Right atrium auricular region (tissue), 2 donors: ENCODE data around the gene ACSS2. TPM values are rescaled to one million over a fixed set of nuclear protein-coding genes. Genes with fewer than 3 reads are reported as not detected.

Experiments
- DNase-seq: peaks from one replicate; pipeline ENCODE4 v3.0.0-alpha.2; 2019; ENCODE audit warnings: low spot score
- H3K27ac ChIP-seq, 2 donors: fragments of 200-600 bp; sonication (generic); 1 replicate in 1 of 2; 2 replicates in 1 of 2; pipeline ENCODE4 v1.5.1; 2016 to 2019
- H3K27me3 ChIP-seq, 2 donors: fragments of 200-600 bp; sonication (generic); one replicate each; pipeline versions ENCODE4 v1.5.1 to v1.6.0; 2017 to 2019
- H3K36me3 ChIP-seq: fragments of 200-600 bp; sonication (generic); one replicate; pipeline ENCODE4 v1.5.1; 2016
- H3K4me1 ChIP-seq, 2 donors: fragments of 200-600 bp; sonication (generic); one replicate each; pipeline versions ENCODE4 v1.5.1 to v1.6.0; 2017 to 2019
- H3K4me3 ChIP-seq, 2 donors: fragments of 200-600 bp; sonication (generic); 1 replicate in 1 of 2; 2 replicates in 1 of 2; pipeline ENCODE4 v1.5.1; 2017 to 2019; ENCODE audit warnings: mild to moderate bottlenecking in 1 of 2, moderate library complexity in 1 of 2
- H3K9me3 ChIP-seq, 2 donors: fragments of 200-600 bp; sonication (generic); one replicate each; pipeline ENCODE4 v1.5.1; 2019
- total RNA-seq, 2 donors: library from RNA; depleted of rRNA; stranded (reverse); fragments of >200 nt; gene quantifications; one replicate each; pipeline ENCODE4 v1.1.0, GENCODE V29; 2016
- TF ChIP-seq, protein P1 (sequence below), 2 donors: fragments of 200-600 bp; sonication (generic); IDR thresholded peaks; one replicate each; pipeline ENCODE4 v1.5.1; 2019; ENCODE audit warnings: antibody characterized with exemption in 2 of 2

Gene ACSS2
- total RNA-seq, 2 donors from 2014 or later: 64.6 to 89.4 TPM

DNA sequence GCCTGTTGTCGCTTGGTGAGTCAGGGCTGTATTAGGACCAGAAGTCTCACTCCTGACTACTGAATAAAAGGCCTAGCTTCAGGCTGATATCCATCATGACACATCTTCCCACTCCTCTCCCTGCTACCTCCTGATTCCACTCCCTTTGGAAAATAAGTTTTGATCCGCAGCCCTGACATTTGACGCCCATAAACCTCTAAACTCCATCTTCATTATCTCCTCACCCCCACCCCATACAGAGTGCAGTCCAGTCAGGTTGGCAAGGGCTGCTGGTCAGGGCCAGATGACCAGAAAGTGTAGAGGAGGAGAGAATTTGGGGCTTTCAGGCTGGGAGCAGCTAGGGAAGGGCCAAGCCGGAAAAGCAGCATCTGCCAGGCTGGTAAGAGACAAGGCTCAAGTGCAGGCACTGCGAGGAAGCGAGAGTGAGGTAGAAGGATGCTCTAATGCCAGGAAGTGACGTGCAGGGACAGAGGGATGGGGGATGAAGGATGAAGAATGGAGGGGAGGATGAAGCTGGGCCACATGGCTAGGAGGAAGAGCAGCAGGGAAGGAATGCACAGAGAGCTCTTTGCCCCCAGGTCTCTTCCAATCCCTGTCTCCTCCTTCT, 5.0 kb upstream of the ACSS2 start:
- Histone ChIP-seq H3K9me3 (no peaks in the 10 kb centered on the region), H3K4me3 (peak overlapping the region; percentile 68 to 71), H3K4me1 (peaks cover 0 to 33% of the 10 kb centered on the region in 2 donors), H3K36me3 (no peaks in the 10 kb centered on the region), H3K27me3 (no peaks in the 10 kb centered on the region), H3K27ac (peak overlapping the region in 1 of 2 donors; percentile 73)
- TF ChIP-seq, protein P1, sequence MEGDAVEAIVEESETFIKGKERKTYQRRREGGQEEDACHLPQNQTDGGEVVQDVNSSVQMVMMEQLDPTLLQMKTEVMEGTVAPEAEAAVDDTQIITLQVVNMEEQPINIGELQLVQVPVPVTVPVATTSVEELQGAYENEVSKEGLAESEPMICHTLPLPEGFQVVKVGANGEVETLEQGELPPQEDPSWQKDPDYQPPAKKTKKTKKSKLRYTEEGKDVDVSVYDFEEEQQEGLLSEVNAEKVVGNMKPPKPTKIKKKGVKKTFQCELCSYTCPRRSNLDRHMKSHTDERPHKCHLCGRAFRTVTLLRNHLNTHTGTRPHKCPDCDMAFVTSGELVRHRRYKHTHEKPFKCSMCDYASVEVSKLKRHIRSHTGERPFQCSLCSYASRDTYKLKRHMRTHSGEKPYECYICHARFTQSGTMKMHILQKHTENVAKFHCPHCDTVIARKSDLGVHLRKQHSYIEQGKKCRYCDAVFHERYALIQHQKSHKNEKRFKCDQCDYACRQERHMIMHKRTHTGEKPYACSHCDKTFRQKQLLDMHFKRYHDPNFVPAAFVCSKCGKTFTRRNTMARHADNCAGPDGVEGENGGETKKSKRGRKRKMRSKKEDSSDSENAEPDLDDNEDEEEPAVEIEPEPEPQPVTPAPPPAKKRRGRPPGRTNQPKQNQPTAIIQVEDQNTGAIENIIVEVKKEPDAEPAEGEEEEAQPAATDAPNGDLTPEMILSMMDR (IDR thresholded peaks at IDR 0.05): no peak
- DNase-seq: no peak

DNA sequence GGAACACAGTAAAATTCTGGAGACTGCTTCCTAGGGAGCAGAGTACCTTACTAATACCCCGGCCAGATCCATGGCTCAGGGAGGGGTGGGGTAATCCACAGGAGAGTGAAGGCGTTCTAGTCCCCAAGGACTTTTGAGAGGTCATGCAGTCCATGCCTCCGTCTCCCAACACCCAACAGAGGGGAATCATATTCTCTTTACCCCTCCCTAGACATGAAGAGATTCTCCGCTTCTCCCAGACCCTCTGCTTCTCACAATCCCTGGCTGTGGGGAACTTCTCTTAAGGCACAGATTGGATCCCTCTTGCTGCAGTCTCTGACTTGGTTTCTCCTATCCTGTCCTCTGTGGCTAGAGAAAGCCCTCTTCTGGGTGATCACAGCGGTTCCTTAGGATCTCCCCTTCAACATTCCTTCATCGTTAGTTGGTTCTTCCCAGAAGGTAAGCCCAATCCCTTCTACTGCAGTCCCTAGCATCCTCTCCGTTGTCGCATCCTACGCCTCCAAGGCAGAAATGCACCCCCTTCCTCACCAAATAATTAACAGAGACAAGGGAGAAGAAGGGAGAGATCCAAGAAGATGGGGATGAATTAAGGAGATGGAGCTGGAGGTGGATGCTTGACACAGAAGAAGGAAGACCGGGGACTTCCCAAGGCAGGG, 4.3 kb upstream of the ACSS2 start:
- H3K27ac ChIP-seq: peak overlapping the region; percentile 73 to 75
- H3K27me3 ChIP-seq: no peaks in the 10 kb centered on the region
- no peak for DNase-seq
- no peaks in the 10 kb centered on the region for H3K9me3 ChIP-seq
- peak overlapping the region; percentile 68 to 71 for H3K4me3 ChIP-seq
- H3K36me3 ChIP-seq: no peaks in the 10 kb centered on the region
- TF ChIP-seq, protein P1 (IDR thresholded peaks at IDR 0.05): no peak
- H3K4me1 ChIP-seq: peaks cover 0 to 34% of the 10 kb centered on the region in 2 donors

DNA sequence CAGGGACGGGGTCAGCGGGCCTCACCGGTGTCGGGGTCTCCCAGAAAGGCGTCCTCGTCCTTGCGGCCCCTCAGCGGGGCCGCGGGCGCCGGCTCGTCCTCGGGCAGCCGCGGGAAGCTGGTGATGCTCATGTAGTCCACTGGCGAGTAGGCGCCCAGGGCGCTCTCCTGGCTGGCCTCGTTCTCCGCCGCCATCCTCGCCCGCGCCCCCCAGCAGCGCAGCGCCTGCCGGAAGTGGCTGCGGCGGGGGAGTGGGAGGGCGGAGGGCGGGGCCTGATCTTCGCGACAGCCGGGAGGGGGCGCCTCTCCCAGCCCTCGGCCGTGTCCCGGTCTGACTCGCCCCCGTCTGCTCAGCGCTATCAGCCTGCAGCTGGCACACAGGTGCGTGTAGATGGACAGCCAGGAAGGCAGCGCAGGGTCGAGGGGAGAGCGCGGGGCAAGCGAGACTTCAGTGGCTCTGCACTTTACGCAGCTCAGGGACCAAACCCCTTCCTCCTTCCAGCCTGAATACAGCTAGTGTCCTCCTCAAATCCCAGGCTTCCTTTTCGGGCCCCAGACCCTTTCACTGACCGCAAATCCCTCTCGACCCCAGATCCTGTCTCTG, 3.7 kb upstream of the ACSS2 start, which contains the start of gene GGT7:
Gene GGT7, minus strand, starts transcription at position 235 of the 603 bp plus-strand sequence. Its CDS starts 41 bp downstream, at position 194.
- no peaks in the 10 kb centered on the region for H3K9me3 ChIP-seq
- peaks cover 0 to 40% of the 10 kb centered on the region in 2 donors for H3K4me1 ChIP-seq

DNA sequence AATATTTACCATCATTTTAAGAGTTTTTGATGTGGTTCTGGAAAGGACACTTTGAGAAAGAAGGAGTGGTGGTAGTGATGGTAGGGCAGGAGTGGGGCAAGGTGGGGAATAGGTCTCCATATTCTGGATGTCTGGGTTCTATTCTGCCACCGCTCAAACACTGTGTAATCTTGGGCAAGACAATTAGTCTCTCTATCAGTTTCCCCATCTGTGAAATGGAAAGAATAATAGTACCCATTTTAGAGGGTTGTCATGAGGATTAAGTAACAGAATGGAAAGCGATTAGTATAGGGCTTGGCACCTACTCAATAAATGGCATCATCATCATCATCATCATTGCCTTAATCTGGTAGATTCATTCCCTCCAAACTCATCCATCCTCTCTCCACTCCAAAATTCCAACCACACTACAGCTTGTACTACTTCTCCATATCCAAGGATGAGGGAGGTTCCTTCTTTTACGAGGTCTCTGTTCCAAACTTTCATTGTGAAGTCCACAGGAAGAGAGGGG, 2.8 kb upstream of the ACSS2 start:
- peaks cover 0 to 45% of the 10 kb centered on the region in 2 donors for H3K4me1 ChIP-seq
- H3K4me3 ChIP-seq: no peak overlapping the region

More for the DNA sequence above, 3.7 kb upstream of the ACSS2 start, which contains the start of gene GGT7:
- peak; percentile 77 for DNase-seq
- TF ChIP-seq, protein P1 (IDR thresholded peaks at IDR 0.05): peak; percentile 55 to 90
- peak within 1 kb of the TSS; percentile 68 to 71 for H3K4me3 ChIP-seq
- H3K36me3 ChIP-seq: no peaks in the 10 kb centered on the region
- H3K27me3 ChIP-seq: no peaks in the 10 kb centered on the region
- H3K27ac ChIP-seq: peak within 1 kb of the TSS; percentile 73 to 75

DNA sequence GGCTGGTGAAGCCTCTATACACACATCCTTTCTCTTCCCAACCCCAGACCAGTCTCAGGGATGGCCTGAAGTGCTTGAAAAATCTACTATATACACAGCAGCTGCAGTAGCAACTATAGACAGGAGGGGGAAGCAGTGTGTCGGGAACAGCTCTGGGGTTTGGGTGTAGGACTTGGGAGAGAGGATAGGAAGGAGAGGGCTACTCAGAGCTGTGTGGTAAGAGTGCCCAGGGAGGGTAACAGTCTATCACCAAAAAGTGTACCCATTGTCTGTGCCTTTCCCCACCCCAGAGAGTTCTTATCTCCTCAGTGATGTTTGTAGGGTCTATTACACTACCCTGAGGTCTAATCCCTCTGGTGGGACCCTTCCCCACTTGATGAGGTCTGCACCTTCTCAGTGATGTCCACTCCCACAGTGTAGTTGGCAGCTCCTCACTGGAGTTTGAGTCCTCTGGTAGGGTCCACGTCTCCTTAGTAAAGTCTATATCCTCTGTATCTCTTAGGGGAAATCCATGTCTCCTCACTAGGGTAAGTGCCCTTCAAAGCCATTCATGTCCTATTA, 2.2 kb upstream of the ACSS2 start:
- no peaks in the 10 kb centered on the region for H3K9me3 ChIP-seq
- H3K36me3 ChIP-seq: no peaks in the 10 kb centered on the region
- H3K27me3 ChIP-seq: no peaks in the 10 kb centered on the region
- TF ChIP-seq, protein P1 (IDR thresholded peaks at IDR 0.05): peak; percentile 67 to 93
- peaks cover 0 to 45% of the 10 kb centered on the region in 2 donors for H3K4me1 ChIP-seq
- H3K27ac ChIP-seq: peak overlapping the region; percentile 77 to 85
- H3K4me3 ChIP-seq: no peak overlapping the region
- DNase-seq: peak; percentile 88

More for the DNA sequence above, 2.8 kb upstream of the ACSS2 start:
- Histone ChIP-seq H3K27me3 (no peaks in the 10 kb centered on the region), H3K36me3 (no peaks in the 10 kb centered on the region), H3K27ac (peak overlapping the region; percentile 73 to 85), H3K9me3 (no peaks in the 10 kb centered on the region)
- no peak for DNase-seq
- TF ChIP-seq, protein P1 (IDR thresholded peaks at IDR 0.05): no peak
